Epithelial cell of esophagus (primary cell): ENCODE data around the gene ABHD12.

Source experiments
- DNase-seq: peaks from one replicate; pipeline ENCODE4 v3.0.0; 2010; ENCODE audit warnings: low read depth
- H3K4me3 ChIP-seq: 2 replicates; pipeline ENCODE4 v1.5.1; 2011; ENCODE audit warnings: mild to moderate bottlenecking, low read length, control low read depth
- TF ChIP-seq, protein P1 (sequence below): IDR thresholded peaks from 2 replicates; pipeline ENCODE4 v1.5.1; 2011; ENCODE audit warnings: low read depth, mild to moderate bottlenecking, low read length, control low read depth, inconsistent platforms; ENCODE audit not compliant: insufficient read depth; ENCODE audit errors: missing control alignments

ABHD12 gene

DNA sequence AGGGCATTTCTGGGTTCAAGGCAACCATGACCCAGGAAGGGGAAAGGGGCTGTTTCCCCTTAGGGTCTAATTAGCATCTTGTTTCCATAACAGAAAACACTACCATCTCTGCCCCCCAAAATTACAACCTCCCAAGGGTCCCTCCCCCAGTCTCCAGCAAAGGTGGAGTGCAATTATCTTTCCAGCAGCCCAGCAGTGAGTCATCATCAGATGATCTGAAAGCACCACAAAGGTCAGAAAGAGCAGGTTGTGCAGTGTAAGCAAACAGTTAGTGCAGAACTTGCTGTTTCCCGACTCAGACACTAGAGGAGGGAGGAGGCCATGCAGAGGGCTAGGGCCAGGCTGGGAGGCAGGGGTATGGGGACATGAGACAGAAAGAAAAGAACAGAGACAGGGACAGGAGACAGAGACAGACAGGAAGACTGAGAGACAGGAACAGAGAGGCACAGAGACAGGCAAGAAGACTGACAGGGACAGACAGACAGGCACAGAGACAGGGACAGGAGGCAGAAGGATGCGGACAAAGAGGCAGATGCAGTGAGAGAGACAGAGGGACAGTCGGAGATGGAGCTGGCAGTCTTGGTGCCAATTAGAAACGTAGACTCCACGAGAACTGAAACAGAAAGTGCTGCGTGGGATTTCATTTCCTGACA, 80.2 kb downstream of the ABHD12 start:
- no peak overlapping the region for H3K4me3 ChIP-seq

DNA sequence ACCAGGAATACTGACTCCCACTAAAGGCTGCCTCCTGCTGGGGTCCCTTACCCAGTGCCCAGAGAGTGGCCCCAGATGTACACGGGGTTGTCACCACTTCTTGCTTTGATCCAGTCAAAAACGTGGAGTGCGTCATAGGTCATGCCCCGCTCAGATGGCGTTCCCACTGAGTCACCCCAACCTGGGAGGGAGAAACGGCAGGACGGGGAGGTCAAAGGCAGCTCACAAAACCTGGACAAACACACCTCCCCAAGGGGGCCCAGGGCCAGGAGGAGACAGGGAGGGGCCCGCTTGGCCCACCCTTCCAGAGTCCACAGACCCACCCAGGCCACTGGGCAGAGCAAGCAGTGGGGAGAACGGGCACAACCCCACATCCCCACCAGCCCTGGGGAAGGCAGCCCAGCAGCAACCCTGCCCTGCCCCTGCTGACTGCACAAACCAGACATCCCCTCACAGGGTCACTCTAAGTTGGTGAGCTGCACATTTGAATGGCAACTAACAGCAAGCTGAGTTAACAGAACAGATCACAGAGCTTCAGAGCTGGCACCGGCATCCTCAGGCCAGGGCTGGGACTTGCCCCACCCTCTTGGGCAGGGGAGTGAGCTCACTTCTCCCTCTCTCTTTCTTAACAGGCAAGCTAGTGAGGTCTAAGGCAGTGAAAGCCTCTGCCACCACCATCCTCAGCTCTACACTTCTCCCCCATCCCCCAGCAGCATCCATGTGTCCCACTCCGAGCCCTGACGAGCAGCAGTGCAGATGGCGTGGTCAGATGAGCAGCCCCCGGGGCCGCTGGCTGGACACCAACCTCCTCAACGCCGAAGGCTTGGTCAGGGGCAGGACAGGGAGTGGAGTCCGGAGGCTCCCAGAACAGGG, 81.0 kb downstream of the ABHD12 start:
- peak; percentile 86 for DNase-seq
- TF ChIP-seq, protein P1, sequence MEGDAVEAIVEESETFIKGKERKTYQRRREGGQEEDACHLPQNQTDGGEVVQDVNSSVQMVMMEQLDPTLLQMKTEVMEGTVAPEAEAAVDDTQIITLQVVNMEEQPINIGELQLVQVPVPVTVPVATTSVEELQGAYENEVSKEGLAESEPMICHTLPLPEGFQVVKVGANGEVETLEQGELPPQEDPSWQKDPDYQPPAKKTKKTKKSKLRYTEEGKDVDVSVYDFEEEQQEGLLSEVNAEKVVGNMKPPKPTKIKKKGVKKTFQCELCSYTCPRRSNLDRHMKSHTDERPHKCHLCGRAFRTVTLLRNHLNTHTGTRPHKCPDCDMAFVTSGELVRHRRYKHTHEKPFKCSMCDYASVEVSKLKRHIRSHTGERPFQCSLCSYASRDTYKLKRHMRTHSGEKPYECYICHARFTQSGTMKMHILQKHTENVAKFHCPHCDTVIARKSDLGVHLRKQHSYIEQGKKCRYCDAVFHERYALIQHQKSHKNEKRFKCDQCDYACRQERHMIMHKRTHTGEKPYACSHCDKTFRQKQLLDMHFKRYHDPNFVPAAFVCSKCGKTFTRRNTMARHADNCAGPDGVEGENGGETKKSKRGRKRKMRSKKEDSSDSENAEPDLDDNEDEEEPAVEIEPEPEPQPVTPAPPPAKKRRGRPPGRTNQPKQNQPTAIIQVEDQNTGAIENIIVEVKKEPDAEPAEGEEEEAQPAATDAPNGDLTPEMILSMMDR: no peak
- no peak overlapping the region for H3K4me3 ChIP-seq

More for the DNA sequence above, 80.2 kb downstream of the ABHD12 start:
- TF ChIP-seq, protein P1: peak; percentile 64
- DNase-seq: peak; percentile 77

DNA sequence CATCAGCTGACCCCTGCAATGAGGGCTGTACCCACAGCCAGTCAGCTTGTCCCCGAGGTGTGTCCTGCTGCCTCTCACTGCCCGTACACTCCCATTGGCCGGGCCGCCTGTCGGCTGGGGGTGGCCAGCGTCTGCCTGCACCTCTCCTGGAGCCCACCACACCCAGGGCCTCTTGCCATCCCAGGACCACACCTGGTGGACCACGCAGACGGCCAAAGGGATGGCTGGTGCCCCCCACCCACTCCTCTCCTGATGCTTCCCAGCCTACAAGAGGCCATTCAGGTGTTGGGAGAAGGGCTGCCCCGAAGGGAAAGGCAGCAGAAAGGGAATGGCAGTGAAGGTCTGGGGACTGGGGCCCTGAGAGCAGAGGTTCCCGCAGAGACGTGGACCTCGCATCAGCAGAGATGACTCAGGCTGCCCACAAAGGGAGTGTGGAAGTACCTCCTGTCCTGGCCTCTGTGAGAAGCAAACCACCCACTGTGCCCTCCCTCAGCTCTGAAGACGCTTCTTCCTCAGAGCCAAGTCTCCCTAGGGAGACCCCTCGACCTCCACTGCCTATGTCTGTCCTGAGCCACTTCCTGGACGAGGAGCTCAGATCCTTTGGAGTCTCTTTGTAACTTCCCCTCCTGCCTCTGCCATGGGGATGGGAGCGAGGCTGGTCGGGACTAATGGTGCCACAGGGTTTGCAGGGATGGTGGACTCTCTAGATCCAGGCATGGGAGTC, 81.8 kb downstream of the ABHD12 start:
- TF ChIP-seq, protein P1: no peak
- no peak for DNase-seq
- H3K4me3 ChIP-seq: no peak overlapping the region

DNA sequence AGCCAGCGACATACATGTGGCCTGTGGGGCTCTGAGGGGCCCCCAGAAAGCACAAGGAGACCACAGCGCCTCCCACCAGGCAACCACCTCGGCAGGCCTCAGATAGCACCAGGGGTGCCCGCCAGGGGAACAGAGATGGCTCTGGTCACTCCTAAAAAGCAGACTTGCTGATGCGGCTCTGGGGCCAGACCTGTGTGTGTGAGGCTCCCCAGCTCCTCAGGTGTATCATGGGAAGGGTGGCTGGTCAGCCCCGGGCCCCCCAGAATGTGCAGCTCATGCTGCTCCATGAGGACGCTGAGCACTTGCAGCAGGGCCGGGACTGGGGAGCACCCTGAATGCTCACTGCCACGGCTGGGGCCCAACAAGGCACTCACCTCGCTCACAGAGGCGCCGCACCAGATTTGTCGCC, 82.5 kb downstream of the ABHD12 start:
- TF ChIP-seq, protein P1: no peak
- DNase-seq: no peak
- H3K4me3 ChIP-seq: no peak overlapping the region

DNA sequence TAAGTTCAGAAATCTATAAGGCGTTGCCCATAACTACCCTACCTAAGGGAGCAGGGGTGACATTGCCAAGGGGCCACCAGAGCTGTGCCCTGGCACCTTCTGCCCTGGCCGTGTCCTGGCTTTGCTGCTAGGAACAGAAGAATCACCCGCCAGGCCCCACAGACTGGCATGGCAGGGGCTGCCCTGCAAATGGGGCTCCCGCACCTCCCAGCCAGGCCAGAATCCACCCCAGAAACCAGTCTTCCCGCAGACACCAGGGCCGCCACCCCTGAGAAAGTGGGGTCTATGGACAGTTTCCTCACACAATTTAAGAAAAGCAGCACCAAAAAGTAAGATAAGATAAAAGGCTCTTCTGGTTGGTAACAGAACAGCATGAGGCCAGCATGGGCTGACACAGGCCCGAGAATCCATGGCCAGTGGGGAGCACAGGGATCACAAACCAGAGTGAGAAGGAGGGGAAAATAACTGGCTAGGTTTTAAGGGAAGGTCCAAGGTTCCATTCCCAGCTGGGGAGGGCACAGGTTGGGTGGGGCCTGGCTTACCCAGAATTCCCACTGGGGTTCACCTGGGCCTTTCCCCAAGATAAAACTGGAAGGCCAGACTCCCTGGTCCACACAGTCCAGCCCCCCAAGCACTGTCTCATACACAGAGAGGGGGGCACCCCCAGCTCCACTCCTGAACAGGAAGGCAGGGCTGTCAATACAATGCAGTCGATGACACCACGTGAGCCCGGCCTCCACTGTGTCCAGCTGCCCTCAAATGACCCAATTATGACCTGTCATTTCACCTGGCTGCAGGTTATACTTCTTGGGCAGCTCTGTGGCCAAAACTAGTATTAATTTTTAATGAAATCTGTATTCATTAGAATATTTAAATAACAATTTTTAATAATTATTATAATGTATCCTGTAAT, 83.4 kb downstream of the ABHD12 start:
- no peak overlapping the region for H3K4me3 ChIP-seq
- no peak for DNase-seq
- TF ChIP-seq, protein P1: no peak

DNA sequence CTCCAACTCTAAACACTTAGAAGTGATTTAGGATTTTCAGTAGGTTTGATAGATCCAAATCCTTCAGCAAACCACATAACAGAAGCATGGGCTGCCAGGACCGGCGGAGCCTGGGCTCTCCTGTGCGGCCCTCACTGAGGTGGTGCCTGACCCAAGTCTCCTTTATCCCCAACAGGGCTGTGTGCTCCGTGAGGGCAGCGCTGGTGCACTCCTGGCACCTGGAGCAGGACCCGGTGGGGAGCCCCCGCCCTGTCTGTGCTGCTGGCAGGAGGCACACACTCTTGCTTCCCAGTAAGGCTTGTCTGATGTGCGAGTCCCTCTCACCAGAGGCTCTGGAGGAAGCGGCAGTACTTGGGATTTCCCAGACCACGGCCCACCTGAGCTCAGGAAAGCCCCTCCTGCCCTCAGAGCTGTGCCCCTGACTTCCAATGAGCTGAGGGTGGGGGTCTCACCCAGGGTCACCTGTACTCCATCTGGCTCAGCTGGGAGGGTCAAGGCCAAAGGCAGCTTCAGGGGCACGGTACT, 86.5 kb downstream of the ABHD12 start:
- DNase-seq: no peak
- TF ChIP-seq, protein P1: no peak
- no peak overlapping the region for H3K4me3 ChIP-seq
